HepG2 (cell line): ENCODE data around the gene CCNYL1. TPM values are rescaled to one million over a fixed set of nuclear protein-coding genes. Genes with fewer than 3 reads are reported as not detected.

ENCODE experiments used
- ATAC-seq: fragments of 200-7000 bp; cut with Tn5 transposase; 3 replicates; pipeline ENCODE4 v1.9.1; 2020; ENCODE audit warnings: mild to moderate bottlenecking, moderate library complexity
- BruUV-seq: library from RNA; stranded (reverse); fragments of 400-500 nt; replicated peaks from 2 replicates; lab custom pipeline; 2021; lab: Mats Ljungman, UMichigan
- CTCF ChIA-PET: fragments of 300-600 bp; formaldehyde crosslinking; extraction: SDS; loops from one replicate; lab custom pipeline; 2021; ENCODE audit warnings: low total read pairs, inconsistent platforms, low intra/inter-chr PET ratio; lab: Yijun Ruan, JAX
- POLR2A ChIA-PET: fragments of 350-600 bp; sonication (Branson Sonifier 250); formaldehyde crosslinking; loops from one replicate; lab custom pipeline; 2020; ENCODE audit warnings: antibody characterized with exemption, inconsistent platforms; lab: Yijun Ruan, JAX
- DNase-seq: peaks from one replicate; pipeline ENCODE4 v3.0.0-alpha.2; 2015; ENCODE audit warnings: low spot score
- FAIRE-seq: peaks from 3 replicates; lab custom pipeline; 2011; peaks lifted over from hg19 to GRCh38; lab: Jason Lieb, UNC
- H2AFZ ChIP-seq: one replicate; pipeline ENCODE4 v1.6.1; 2011; ENCODE audit warnings: low read length, inconsistent platforms
- H3K27ac ChIP-seq: fragments of 300-600 bp; 3 replicates; pipeline ENCODE4 v1.8.0; 2011; ENCODE audit warnings: mixed run types, mild to moderate bottlenecking, mixed read lengths, low read length, inconsistent platforms; ENCODE audit not compliant: insufficient read depth; ENCODE audit errors: extremely low read length
- H3K27me3 ChIP-seq, 2 experiments: fragments of 200-600 bp in 1 of 2; 2 replicates in 1 of 2; 3 replicates in 1 of 2; pipeline versions ENCODE4 v1.6.0 to v1.8.0; 2011; ENCODE audit warnings: low read length in 2 of 2, mild to moderate bottlenecking in 2 of 2, moderate library complexity in 2 of 2, inconsistent platforms in 1 of 2; ENCODE audit not compliant: insufficient read depth in 2 of 2, control insufficient read depth in 1 of 2
- H3K36me3 ChIP-seq, 2 experiments: fragments of 200-600 bp in 1 of 2; replicated peaks in 1 of 2; 2 replicates in 1 of 2; 3 replicates in 1 of 2; pipeline versions ENCODE4 v1.5.1 to v1.8.0; 2011; ENCODE audit warnings: low read length in 2 of 2, inconsistent platforms in 1 of 2; ENCODE audit not compliant: insufficient read depth in 2 of 2, control insufficient read depth in 1 of 2
- H3K4me1 ChIP-seq: 2 replicates; pipeline ENCODE4 v1.5.1; 2012; ENCODE audit warnings: low read length, inconsistent platforms; ENCODE audit not compliant: insufficient read depth
- H3K4me2 ChIP-seq: 2 replicates; pipeline ENCODE4 v1.6.0; 2011; ENCODE audit warnings: low read depth, low read length, inconsistent platforms
- H3K4me3 ChIP-seq, 3 experiments: fragments of 200-600 bp in 1 of 3; sonication (generic), shearing (Covaris generic) in 1 of 3; replicated peaks in 1 of 3; 2 replicates each; pipeline ENCODE4 v1.5.1; 2011 to 2016; ENCODE audit warnings: low read length in 3 of 3, inconsistent platforms in 2 of 3, low read depth in 2 of 3, mild to moderate bottlenecking in 2 of 3, control low read depth in 1 of 3, mixed read lengths in 1 of 3; ENCODE audit not compliant: insufficient read depth in 1 of 3
- H3K79me2 ChIP-seq: one replicate; pipeline ENCODE4 v1.6.1; 2011; ENCODE audit warnings: low read length, inconsistent platforms; ENCODE audit not compliant: insufficient read depth
- H3K9ac ChIP-seq: 2 replicates; pipeline ENCODE4 v1.6.0; 2011; ENCODE audit warnings: mild to moderate bottlenecking, low read depth, low read length, inconsistent platforms; ENCODE audit not compliant: insufficient read depth
- H3K9me3 ChIP-seq: 2 replicates; pipeline ENCODE4 v1.5.1; 2012; ENCODE audit warnings: mild to moderate bottlenecking, low read length
- H4K20me1 ChIP-seq: 2 replicates; pipeline ENCODE4 v1.6.0; 2011; ENCODE audit warnings: inconsistent platforms, mild to moderate bottlenecking, low read length, moderate library complexity; ENCODE audit not compliant: insufficient read depth
- ERF ChIP-seq: IDR thresholded peaks from 2 replicates; pipeline ENCODE4 v1.6.1; 2018; ENCODE audit warnings: missing biosample characterization, missing genetic modification reagents
- FOXJ3 ChIP-seq: sonication (generic); formaldehyde crosslinking; IDR thresholded peaks from 2 replicates; pipeline ENCODE4 v1.4.0; 2020; ENCODE audit warnings: missing genetic modification reagents, mild to moderate bottlenecking, borderline replicate concordance
- MBD4 ChIP-seq: IDR thresholded peaks from 2 replicates; pipeline ENCODE4 v1.6.1; 2012; ENCODE audit warnings: low read length, inconsistent platforms, borderline replicate concordance
- NFAT5 ChIP-seq: sonication (generic); formaldehyde crosslinking; IDR thresholded peaks from 2 replicates; pipeline ENCODE4 v1.4.0; 2020; ENCODE audit warnings: missing genetic modification reagents
- PAF1 ChIP-seq: IDR thresholded peaks from 2 replicates; pipeline ENCODE4 v1.6.1; 2016; ENCODE audit warnings: missing genetic modification reagents, missing compliant biosample characterization
- RFX5 ChIP-seq: IDR thresholded peaks from 2 replicates; pipeline ENCODE4 v1.6.1; 2011; ENCODE audit warnings: low read depth, low read length, improper control_type of control experiment
- ZNF224 ChIP-seq: sonication (generic); formaldehyde crosslinking; IDR thresholded peaks from 2 replicates; pipeline ENCODE4 v1.5.0; 2020; ENCODE audit warnings: mild to moderate bottlenecking, missing genetic modification reagents
- ZNF75D ChIP-seq: sonication (generic); formaldehyde crosslinking; IDR thresholded peaks from 2 replicates; pipeline ENCODE4 v1.8.1; 2023; ENCODE audit warnings: missing genetic modification reagents, mild to moderate bottlenecking, borderline replicate concordance
- WGBS: methylation state at CpG from one replicate; pipeline ENCODE4 v1.1.6; 2017; ENCODE audit warnings: low lambda C conversion rate; 5-methylcytosine and 5-hydroxymethylcytosine counted together
- in situ Hi-C: cut with HindIII; loops from 2 replicates; pipeline ENCODE4 v1.10.0; 2017; ENCODE audit warnings: low pct_unique_long_range_greater_than_20kb; ENCODE audit not compliant: extremely low pct_ligation_motif_present
- intact Hi-C: fragments of 100-400 bp; cut with micrococcal nuclease; formaldehyde crosslinking; loops from one replicate; pipeline ENCODE4 v1.10.0; 2022; ENCODE audit not compliant: unreplicated experiment
- polyA plus RNA-seq, 8 experiments: library from polyadenylated mRNA; depleted of rRNA in 3 of 8; stranded (reverse) in 7 of 8; unstranded in 1 of 8; fragments of >200 nt; fragmentation: Illumina TruSeq in 4 of 8; extraction: Trizol in 4 of 8; gene quantifications; 2 replicates each; pipeline versions ENCODE4 v1.2.1 to v1.2.3, GENCODE V29; 2011 to 2016; ENCODE audit warnings: low read depth in 4 of 8, missing spikeins in 1 of 8, mixed read lengths in 1 of 8; ENCODE audit not compliant: insufficient read depth in 1 of 8
- total RNA-seq, 5 experiments: library from RNA; depleted of rRNA; stranded (reverse); fragments of >200 nt; fragmentation: Illumina TruSeq; extraction: Trizol; gene quantifications; 2 replicates each; pipeline ENCODE4 v1.2.3, GENCODE V29; 2016; ENCODE audit warnings: low read depth in 1 of 5

The CCNYL1 gene
- total and polyA plus RNA-seq, 2 of the 13 experiments (the other 11 are each of a cell fraction or from before 2014, with no cell fraction given): 12.5 to 16.2 TPM

- TF ChIP-seq NFAT5 (CRISPR knock-in tag) (no peak), ERF (CRISPR knock-in tag) (no peak), RFX5 (no peak), ZNF224 (CRISPR knock-in tag) (no peak), MBD4 (0 out of 2 replicates have a peak, but pooled peaks have one; percentile 68)
- TF ChIP-seq, all 625 proteins: peak for 7
Observed at GRCh38 chr2:207759890-207760289, 48.5 kb downstream of the CCNYL1 start (continued).

GRCh38 chr2:207760453-207760852, 49.0 kb downstream of the CCNYL1 start:
- H3K4me2 ChIP-seq: no peak overlapping the region
- TF ChIP-seq FOXJ3: peak; percentile 16; the same call in 1 of the 2 replicates
- TF ChIP-seq ZNF75D (CRISPR knock-in tag): no peak
- 0 out of 2 replicates have a peak, but pooled peaks have one; percentile 0 for TF ChIP-seq PAF1
- intact Hi-C loops: no loop called here
- BruUV-seq: no TSS peak
- peaks cover 11 to 48% of the 10 kb centered on the region in 2 experiments for H3K36me3 ChIP-seq
- H3K9me3 ChIP-seq: no peaks in the 10 kb centered on the region
- no peak overlapping the region for H2AFZ ChIP-seq
- no peak for DNase-seq
- POLR2A ChIA-PET: interaction anchor here (0.6 to 2.3 kb wide), 10 partner anchors 9 to 239 kb away, joined by 3 to 27 read pairs (median 6); partner anchors contain the start of gene FZD5
- H3K79me2 ChIP-seq: peaks cover 44% of the 10 kb centered on the region
- no peak overlapping the region for H3K9ac ChIP-seq
- peaks cover 47% of the 10 kb centered on the region for H4K20me1 ChIP-seq
- H3K27ac ChIP-seq: no peak overlapping the region
- no peak overlapping the region for H3K4me3 ChIP-seq
- CTCF ChIA-PET: no interaction called here
- no peak for FAIRE-seq
- no peaks in the 10 kb centered on the region for H3K27me3 ChIP-seq
- peaks cover 45% of the 10 kb centered on the region for H3K4me1 ChIP-seq
- WGBS: 93% methylated on average over 2 of the region's 2 CpGs
- ATAC-seq: no peak
- in situ Hi-C loops: no loop called here
